Measurements from ENCODE around the gene SLX9. TPM values are rescaled to one million over a fixed set of nuclear protein-coding genes. Genes with fewer than 3 reads are reported as not detected.

Gene SLX9
- total RNA-seq, 1 donor from 2014 or later = 38.8 TPM

- Histone ChIP-seq H3K36me3 (ENCODE audit: insufficient read depth, low read length) (no peaks in the 10 kb centered on the region), H3K4me1 (ENCODE audit: insufficient read depth, low read length) (no peaks in the 10 kb centered on the region), H3K9me3 (ENCODE audit: insufficient read depth, low read depth, low read length) (no peaks in the 10 kb centered on the region), H3K27ac (ENCODE audit: low read depth, low read length) (no peak overlapping the region), H3K79me2 (ENCODE audit: insufficient read depth, low read length) (no peaks in the 10 kb centered on the region), H3K9ac (ENCODE audit: low read length) (no peak overlapping the region), H3K27me3 (ENCODE audit: insufficient read depth, low read length) (peaks cover 17% of the 10 kb centered on the region), H2AFZ (ENCODE audit: low read depth, low read length) (no peak overlapping the region), H4K20me1 (ENCODE audit: insufficient read depth, low read length) (no peaks in the 10 kb centered on the region), H3K4me2 (ENCODE audit: low read length) (no peak overlapping the region), H3K4me3 (ENCODE audit: insufficient read depth, low read depth, low read length) (no peak overlapping the region)
- peaks cover 5% of the 10 kb centered on the region for H3K9me3 Mint-ChIP-seq (ENCODE audit: unreplicated experiment)
- no peaks in the 10 kb centered on the region for H3K4me1 Mint-ChIP-seq (ENCODE audit: low read depth, unreplicated experiment)
- DNase-seq (ENCODE audit: low read depth) (no peak), FAIRE-seq (no peak)
- no peaks in the 10 kb centered on the region for H3K36me3 Mint-ChIP-seq (ENCODE audit: low read depth, unreplicated experiment)
- H3K27ac Mint-ChIP-seq (ENCODE audit: unreplicated experiment) = peak overlapping the region; percentile 37
- no peak overlapping the region for H3K4me3 Mint-ChIP-seq (ENCODE audit: unreplicated experiment)
- TF ChIP-seq CTCF (IDR thresholded peaks at IDR 0.05; ENCODE audit: insufficient read depth, low read depth, low read length) (no peak), EZH2 (IDR thresholded peaks at IDR 0.05; ENCODE audit: insufficient read depth, low read length) (no peak)
- peaks cover 67% of the 10 kb centered on the region for H3K27me3 Mint-ChIP-seq (ENCODE audit: low read depth, unreplicated experiment)
These were observed 37.4 kb upstream of the SLX9 start for GRCh38 chr21:44902268-44903049.

- H3K4me2 ChIP-seq (ENCODE audit: low read length) = no peak overlapping the region
- no peaks in the 10 kb centered on the region for H3K9me3 ChIP-seq (ENCODE audit: insufficient read depth, low read depth, low read length)
- Mint-ChIP-seq H3K9me3 (ENCODE audit: unreplicated experiment) (peaks cover 5% of the 10 kb centered on the region), H3K36me3 (ENCODE audit: low read depth, unreplicated experiment) (no peaks in the 10 kb centered on the region), H3K4me1 (ENCODE audit: low read depth, unreplicated experiment) (no peaks in the 10 kb centered on the region), H3K27me3 (ENCODE audit: low read depth, unreplicated experiment) (peaks cover 69% of the 10 kb centered on the region), H3K27ac (ENCODE audit: unreplicated experiment) (peak overlapping the region; percentile 37), H3K4me3 (ENCODE audit: unreplicated experiment) (no peak overlapping the region)
- H3K27ac ChIP-seq (ENCODE audit: low read depth, low read length) = no peak overlapping the region
- no peak for DNase-seq (ENCODE audit: low read depth)
- no peaks in the 10 kb centered on the region for H3K36me3 ChIP-seq (ENCODE audit: insufficient read depth, low read length)
- no peaks in the 10 kb centered on the region for H3K4me1 ChIP-seq (ENCODE audit: insufficient read depth, low read length)
- TF ChIP-seq EZH2 (IDR thresholded peaks at IDR 0.05; ENCODE audit: insufficient read depth, low read length) = no peak
- TF ChIP-seq CTCF (IDR thresholded peaks at IDR 0.05; ENCODE audit: insufficient read depth, low read depth, low read length) = no peak
- no peak overlapping the region for H2AFZ ChIP-seq (ENCODE audit: low read depth, low read length)
- no peak overlapping the region for H3K4me3 ChIP-seq (ENCODE audit: insufficient read depth, low read depth, low read length)
- H4K20me1 ChIP-seq (ENCODE audit: insufficient read depth, low read length) = no peaks in the 10 kb centered on the region
- H3K27me3 ChIP-seq (ENCODE audit: insufficient read depth, low read length) = peaks cover 11% of the 10 kb centered on the region
- FAIRE-seq = no peak
- no peak overlapping the region for H3K9ac ChIP-seq (ENCODE audit: low read length)
- no peaks in the 10 kb centered on the region for H3K79me2 ChIP-seq (ENCODE audit: insufficient read depth, low read length)
These were observed 36.7 kb upstream of the SLX9 start for GRCh38 chr21:44903050-44903685.

- no peak overlapping the region for H3K4me2 ChIP-seq (ENCODE audit: low read length)
- H3K27ac Mint-ChIP-seq (ENCODE audit: unreplicated experiment) = no peak overlapping the region
- H4K20me1 ChIP-seq (ENCODE audit: insufficient read depth, low read length) = no peaks in the 10 kb centered on the region
- no peak overlapping the region for H3K27ac ChIP-seq (ENCODE audit: low read depth, low read length)
- H3K36me3 ChIP-seq (ENCODE audit: insufficient read depth, low read length) = no peaks in the 10 kb centered on the region
- no peak overlapping the region for H2AFZ ChIP-seq (ENCODE audit: low read depth, low read length)
- DNase-seq (ENCODE audit: low read depth) = no peak
- H3K4me3 Mint-ChIP-seq (ENCODE audit: unreplicated experiment) = no peak overlapping the region
- H3K9ac ChIP-seq (ENCODE audit: low read length) = no peak overlapping the region
- H3K9me3 Mint-ChIP-seq (ENCODE audit: unreplicated experiment) = peaks cover 3% of the 10 kb centered on the region
- H3K4me1 ChIP-seq (ENCODE audit: insufficient read depth, low read length) = no peaks in the 10 kb centered on the region
- TF ChIP-seq EZH2 (IDR thresholded peaks at IDR 0.05; ENCODE audit: insufficient read depth, low read length) (no peak), CTCF (IDR thresholded peaks at IDR 0.05; ENCODE audit: insufficient read depth, low read depth, low read length) (no peak)
- no peaks in the 10 kb centered on the region for H3K79me2 ChIP-seq (ENCODE audit: insufficient read depth, low read length)
- no peaks in the 10 kb centered on the region for H3K36me3 Mint-ChIP-seq (ENCODE audit: low read depth, unreplicated experiment)
- no peak overlapping the region for H3K4me3 ChIP-seq (ENCODE audit: insufficient read depth, low read depth, low read length)
- H3K27me3 ChIP-seq (ENCODE audit: insufficient read depth, low read length) = peaks cover 9% of the 10 kb centered on the region
- peaks cover 68% of the 10 kb centered on the region for H3K27me3 Mint-ChIP-seq (ENCODE audit: low read depth, unreplicated experiment)
- FAIRE-seq = no peak
- H3K4me1 Mint-ChIP-seq (ENCODE audit: low read depth, unreplicated experiment) = no peaks in the 10 kb centered on the region
- H3K9me3 ChIP-seq (ENCODE audit: insufficient read depth, low read depth, low read length) = no peaks in the 10 kb centered on the region
These were observed 36.1 kb upstream of the SLX9 start for GRCh38 chr21:44903689-44904088.

Data from astrocyte (in vitro differentiated cells and primary cell).